GM23248 (cell line): ENCODE measurements around the gene LMO7. TPM values are rescaled to one million over a fixed set of nuclear protein-coding genes. Genes with fewer than 3 reads are reported as not detected.

Source experiments
- DNase-seq: peaks from one replicate; pipeline ENCODE4 v3.0.0-alpha.2; 2015
- H2AFZ ChIP-seq: fragments of 200-600 bp; sonication (generic); 2 replicates; pipeline ENCODE4 v1.6.1; 2016; ENCODE audit warnings: antibody characterized with exemption
- H3F3A ChIP-seq: fragments of 200-600 bp; sonication (generic); 2 replicates; pipeline ENCODE4 v1.6.1; 2016; ENCODE audit warnings: mild to moderate bottlenecking, antibody characterized with exemption, mixed run types; ENCODE audit not compliant: insufficient read depth
- H3K27ac ChIP-seq: fragments of 200-600 bp; sonication (generic); 2 replicates; pipeline ENCODE4 v1.5.1; 2016; ENCODE audit warnings: mild to moderate bottlenecking
- H3K27me3 ChIP-seq: fragments of 200-600 bp; sonication (generic); replicated peaks from 2 replicates; pipeline ENCODE4 v1.6.1; 2016; ENCODE audit warnings: mild to moderate bottlenecking; ENCODE audit not compliant: insufficient read depth
- H3K36me3 ChIP-seq: fragments of 200-600 bp; sonication (generic); 2 replicates; pipeline ENCODE4 v1.6.1; 2016; ENCODE audit warnings: low read depth, mild to moderate bottlenecking
- H3K4me1 ChIP-seq: fragments of 200-600 bp; sonication (generic); 2 replicates; pipeline ENCODE4 v1.6.1; 2016; ENCODE audit warnings: mild to moderate bottlenecking; ENCODE audit not compliant: insufficient read depth
- H3K4me2 ChIP-seq: fragments of 200-600 bp; sonication (generic); one replicate; pipeline ENCODE4 v1.6.1; 2016; ENCODE audit warnings: mild to moderate bottlenecking; ENCODE audit not compliant: unreplicated experiment
- H3K4me3 ChIP-seq: fragments of 200-600 bp; sonication (generic); 2 replicates; pipeline ENCODE4 v1.5.1; 2016; ENCODE audit warnings: mild to moderate bottlenecking
- H3K79me2 ChIP-seq: fragments of 200-600 bp; sonication (generic); 2 replicates; pipeline ENCODE4 v1.6.1; 2016; ENCODE audit warnings: mild to moderate bottlenecking; ENCODE audit not compliant: insufficient read depth
- H3K9ac ChIP-seq: fragments of 200-600 bp; sonication (generic); 2 replicates; pipeline ENCODE4 v1.6.1; 2016; ENCODE audit warnings: mild to moderate bottlenecking
- H3K9me2 ChIP-seq: fragments of 200-600 bp; sonication (generic); 2 replicates; pipeline ENCODE4 v1.6.1; 2016; ENCODE audit warnings: mixed run types, mild to moderate bottlenecking, moderate library complexity; ENCODE audit not compliant: insufficient read depth
- H3K9me3 ChIP-seq: fragments of 200-600 bp; sonication (generic); one replicate; pipeline ENCODE4 v1.6.1; 2017; ENCODE audit warnings: low read depth
- H4K20me1 ChIP-seq: fragments of 200-600 bp; sonication (generic); 2 replicates; pipeline ENCODE4 v1.6.0; 2016; ENCODE audit not compliant: insufficient read depth
- EZH2 ChIP-seq: fragments of 200-600 bp; sonication (generic); IDR thresholded peaks from 2 replicates; pipeline ENCODE4 v1.6.1; 2018; ENCODE audit warnings: antibody characterized with exemption, mild to moderate bottlenecking; ENCODE audit not compliant: insufficient read depth, poor library complexity, severe bottlenecking
- EZH2phosphoT487 ChIP-seq: fragments of 200-600 bp; sonication (generic); IDR thresholded peaks from 2 replicates; pipeline ENCODE4 v1.6.1; 2018; ENCODE audit warnings: antibody characterized with exemption, moderate library complexity, mild to moderate bottlenecking, low read depth; ENCODE audit not compliant: insufficient read depth
- WGBS, 2 experiments: methylation state at CpG; one replicate each; pipeline ENCODE4 v1.1.6; 2015 to 2017; ENCODE audit warnings: low lambda C conversion rate in 2 of 2, low coverage in 1 of 2; ENCODE audit errors: missing lambda C conversion rate in 2 of 2; 5-methylcytosine and 5-hydroxymethylcytosine counted together
- in situ Hi-C: fragments of 300-500 bp; cut with MboI; formaldehyde crosslinking; loops from 2 replicates; pipeline ENCODE4 v1.15.0; 2020
- polyA plus RNA-seq: library from polyadenylated mRNA; unstranded; fragments of >200 nt; fragmentation: Nextera tagmentation; extraction: Ambion mirVana; gene quantifications from 2 replicates; pipeline ENCODE4 v1.2.1, GENCODE V29; 2016
- total RNA-seq: library from RNA; depleted of rRNA; stranded (reverse); fragments of >200 nt; shearing (Covaris generic); gene quantifications from 2 replicates; pipeline ENCODE4 v1.2.3, GENCODE V29; 2014

LMO7 gene
- total and polyA plus RNA-seq, 2 experiments from 2014 or later, result 288 to 318 TPM

GRCh38 chr13:75682326-75682725 lies 46.2 kb downstream of the LMO7 start:
- Histone ChIP-seq H3K9me2 (no peaks in the 10 kb centered on the region), H3K4me2 (no peak overlapping the region), H3K9me3 (no peaks in the 10 kb centered on the region), H3K9ac (no peak overlapping the region), H3K79me2 (peaks cover 98% of the 10 kb centered on the region), H4K20me1 (peaks cover 4% of the 10 kb centered on the region; the same call in 1 of the 2 replicates), H3K27me3 (no peaks in the 10 kb centered on the region), H3F3A (peaks cover 44% of the 10 kb centered on the region), H2AFZ (no peak overlapping the region), H3K4me3 (no peak overlapping the region), H3K27ac (no peak overlapping the region), H3K4me1 (peaks cover 37% of the 10 kb centered on the region), H3K36me3 (peaks cover 5% of the 10 kb centered on the region; the same call in 1 of the 2 replicates)
- no peak for TF ChIP-seq EZH2
- no peak for TF ChIP-seq EZH2phosphoT487
- 100% methylated on average over 1 of the region's 1 CpG for WGBS, 2 experiments
- DNase-seq, result no peak
- in situ Hi-C loops, result no loop called here

- no peak for TF ChIP-seq EZH2
- TF ChIP-seq EZH2phosphoT487, result no peak
- Histone ChIP-seq H3K9ac (peak overlapping the region; percentile 49), H3K36me3 (no peaks in the 10 kb centered on the region), H3K4me1 (peaks cover 55% of the 10 kb centered on the region), H3K4me2 (peak overlapping the region; percentile 76), H3K27ac (peak overlapping the region; percentile 78), H3K4me3 (peak overlapping the region; percentile 43), H3K27me3 (no peaks in the 10 kb centered on the region), H3K79me2 (peaks cover 100% of the 10 kb centered on the region), H2AFZ (peak overlapping the region; percentile 43), H3K9me2 (no peaks in the 10 kb centered on the region), H4K20me1 (peaks cover 10% of the 10 kb centered on the region; the same call in 1 of the 2 replicates), H3K9me3 (no peaks in the 10 kb centered on the region), H3F3A (peaks cover 67% of the 10 kb centered on the region)
- in situ Hi-C loops, result no loop called here
- DNase-seq, result peak; percentile 92
- WGBS, 2 experiments, result 9 to 20% methylated on average over 2 of the region's 2 CpGs
Measured at GRCh38 chr13:75685239-75685697, 49.1 kb downstream of the LMO7 start.

- in situ Hi-C loops, result no loop called here
- Histone ChIP-seq H3K79me2 (peaks cover 100% of the 10 kb centered on the region), H4K20me1 (peaks cover 20% of the 10 kb centered on the region; the same call in 1 of the 2 replicates), H3K9me2 (no peaks in the 10 kb centered on the region), H3K27ac (peak overlapping the region; percentile 78; the same call in 1 of the 2 replicates), H3K27me3 (no peaks in the 10 kb centered on the region), H2AFZ (no peak overlapping the region), H3F3A (peaks cover 64% of the 10 kb centered on the region), H3K4me3 (no peak overlapping the region), H3K4me1 (peaks cover 65% of the 10 kb centered on the region), H3K36me3 (no peaks in the 10 kb centered on the region), H3K9me3 (no peaks in the 10 kb centered on the region), H3K4me2 (no peak overlapping the region), H3K9ac (no peak overlapping the region)
- TF ChIP-seq EZH2phosphoT487 (no peak), EZH2 (no peak)
- peak; percentile 74 for DNase-seq
Measured at GRCh38 chr13:75687150-75687763, 51.1 kb downstream of the LMO7 start.

- no peaks in the 10 kb centered on the region for H3K9me2 ChIP-seq
- H3K9ac ChIP-seq, result no peak overlapping the region
- no peak for TF ChIP-seq EZH2phosphoT487
- no peak for TF ChIP-seq EZH2
- H3K27ac ChIP-seq, result no peak overlapping the region
- H3K4me2 ChIP-seq, result no peak overlapping the region
- no peak for DNase-seq
- H4K20me1 ChIP-seq, result peaks cover 38% of the 10 kb centered on the region; the same call in 1 of the 2 replicates
- H3K36me3 ChIP-seq, result peaks cover 22% of the 10 kb centered on the region; the same call in 1 of the 2 replicates
- H3K79me2 ChIP-seq, result peaks cover 100% of the 10 kb centered on the region
- peaks cover 62% of the 10 kb centered on the region for H3K4me1 ChIP-seq
- no peak overlapping the region for H2AFZ ChIP-seq
- H3K9me3 ChIP-seq, result no peaks in the 10 kb centered on the region
- H3K27me3 ChIP-seq, result no peaks in the 10 kb centered on the region
- peaks cover 79% of the 10 kb centered on the region for H3F3A ChIP-seq
- in situ Hi-C loops, result no loop called here
- no peak overlapping the region for H3K4me3 ChIP-seq
- 89 to 96% methylated on average over 5 of the region's 5 CpGs for WGBS, 2 experiments
Measured at GRCh38 chr13:75689686-75690085, 53.6 kb downstream of the LMO7 start.
